ENCODE data around the gene F13A1. TPM values are rescaled to one million over a fixed set of nuclear protein-coding genes. Genes with fewer than 3 reads are reported as not detected.

F13A1 gene
- total and polyA plus RNA-seq, 2 of the 8 experiments (the other 6 are each of a cell fraction or from before 2014, with no cell fraction given), result 0.57 to 1.5 TPM

- Histone ChIP-seq H3K79me1 (ENCODE audit: low read depth, low read length) (no peaks in the 10 kb centered on the region), H4K91ac (replicated peaks; ENCODE audit: insufficient read length, low read length) (no peak overlapping the region), H3K4me1 (replicated peaks in 1 of 4; ENCODE audit: control insufficient read depth in 3 of 4, insufficient read depth in 4 of 4, low read length in 3 of 4) (no peaks in the 10 kb centered on the region), H3K27me3 (replicated peaks in 1 of 4; ENCODE audit: control insufficient read depth in 3 of 4, extremely low read depth in 1 of 4, insufficient read depth in 3 of 4, low read length in 3 of 4) (peaks cover 0 to 1% (median 0%) of the 10 kb centered on the region in 4 experiments; a peak in 1 of 7 replicates), H4K5ac (ENCODE audit: insufficient read length, low read depth, low read length) (no peak overlapping the region), H3K4me2 (ENCODE audit: insufficient read depth in 1 of 2, low read depth in 2 of 2, low read length in 2 of 2) (no peak overlapping the region), H3K14ac (ENCODE audit: insufficient read length) (no peak overlapping the region), H2AK5ac (ENCODE audit: low read depth, low read length) (no peak overlapping the region), H2BK20ac (ENCODE audit: low read length) (no peak overlapping the region), H2BK15ac (ENCODE audit: low read length) (no peak overlapping the region), H3K18ac (ENCODE audit: extremely low read depth, low read length) (no peak overlapping the region), H2BK5ac (ENCODE audit: low read depth, low read length) (no peak overlapping the region), H3K23ac (ENCODE audit: insufficient read length) (no peak overlapping the region), H3K36me3 (ENCODE audit: control insufficient read depth in 2 of 4, insufficient read depth in 4 of 4, low read length in 3 of 4) (no peaks in the 10 kb centered on the region), H2BK120ac (replicated peaks; ENCODE audit: low read depth, low read length) (no peak overlapping the region), H2BK12ac (ENCODE audit: low read depth, low read length) (no peak overlapping the region), H2AFZ (ENCODE audit: low read length) (no peak overlapping the region), H3K79me2 (ENCODE audit: control insufficient read depth in 1 of 2, insufficient read depth in 2 of 2, low read length in 2 of 2) (no peaks in the 10 kb centered on the region), H3K9ac (replicated peaks in 1 of 4; ENCODE audit: extremely low read depth in 1 of 4, low read depth in 3 of 4, low read length in 3 of 4) (no peak overlapping the region), H4K8ac (ENCODE audit: extremely low read depth, insufficient read depth, low read length) (no peak overlapping the region), H3K23me2 (ENCODE audit: low read depth, low read length) (no peaks in the 10 kb centered on the region; the same call in 1 of the 2 replicates), H3K4me3 (ENCODE audit: extremely low read depth in 1 of 4, insufficient read depth in 2 of 4, low read depth in 3 of 4, low read length in 4 of 4) (no peak overlapping the region), H3K4ac (replicated peaks; ENCODE audit: insufficient read length, low read depth, low read length) (no peak overlapping the region), H3K56ac (replicated peaks; ENCODE audit: insufficient read length, low read depth, low read length) (no peak overlapping the region), H3K27ac (ENCODE audit: low read depth, low read length) (no peak overlapping the region), H3K9me3 (ENCODE audit: insufficient read depth in 2 of 2, low read depth in 1 of 2, low read length in 1 of 2) (no peaks in the 10 kb centered on the region), H4K20me1 (replicated peaks in 1 of 2; ENCODE audit: control insufficient read depth in 1 of 2, insufficient read depth in 2 of 2, low read length in 2 of 2) (no peaks in the 10 kb centered on the region)
- DNase-seq (ENCODE audit: low read depth in 1 of 2, low spot score in 2 of 2) (no peak), FAIRE-seq (no peak)
- ChIA-PET POLR2A (ENCODE audit: partially characterized antibody) (no interaction called here), CTCF (ENCODE audit: partially characterized antibody) (no interaction called here)
- WGBS, 2 experiments (ENCODE audit: extremely low coverage in 1 of 2, insufficient coverage in 1 of 2, insufficient read length in 1 of 2, insufficient replicate concordance in 2 of 2, low coverage in 1 of 2, low lambda C conversion rate in 2 of 2, missing lambda C conversion rate in 1 of 2), result 90% methylated on average over 6 of the region's 6 CpGs; no CpG with 5 or more reads in 1 of the 2 experiments
- TF ChIP-seq POLR2AphosphoS5 (IDR thresholded peaks at IDR 0.05; ENCODE audit: low read depth, low read length) (no peak), SIRT6 (IDR thresholded peaks at IDR 0.05; ENCODE audit: low read length) (no peak)
These were observed 83.6 kb downstream of the F13A1 start for GRCh38 chr6:6236730-6237469.

Measured in H1 (cell line).